Activated T-cell treated with anti-CD3 and anti-CD28 coated beads, Interleukin-2, amount 50 U/mL, for 48 hours (primary cell): Measurements from ENCODE around the gene RCOR1.

Source experiments
- DNase-seq, 2 experiments: peaks; one replicate each; pipeline ENCODE4 v3.0.0-alpha.2; 2020

Gene RCOR1

GRCh38 chr14:102686196-102686801, 93.8 kb downstream of the RCOR1 start:
- DNase-seq, result no peak

DNA sequence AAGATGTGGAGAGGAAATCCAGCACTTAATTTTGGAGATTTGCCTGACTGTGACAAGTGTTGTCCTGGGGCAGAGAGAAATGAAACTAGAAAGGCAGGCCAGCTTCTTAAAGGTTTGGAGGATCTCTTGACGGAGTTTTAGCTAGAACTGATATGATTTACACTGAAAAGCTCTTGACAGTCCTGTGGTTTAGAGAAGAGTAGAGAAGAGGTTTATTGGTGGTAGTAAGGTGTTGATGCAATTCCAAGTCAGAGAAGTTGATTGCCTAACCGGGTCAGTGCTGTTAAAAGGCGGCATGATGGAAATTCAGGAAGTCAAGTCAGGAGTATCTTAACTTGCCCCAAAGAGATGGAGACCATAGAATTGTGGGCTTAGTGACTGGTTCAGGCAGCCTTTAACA, 95.8 kb downstream of the RCOR1 start:
- no peak for DNase-seq

DNA sequence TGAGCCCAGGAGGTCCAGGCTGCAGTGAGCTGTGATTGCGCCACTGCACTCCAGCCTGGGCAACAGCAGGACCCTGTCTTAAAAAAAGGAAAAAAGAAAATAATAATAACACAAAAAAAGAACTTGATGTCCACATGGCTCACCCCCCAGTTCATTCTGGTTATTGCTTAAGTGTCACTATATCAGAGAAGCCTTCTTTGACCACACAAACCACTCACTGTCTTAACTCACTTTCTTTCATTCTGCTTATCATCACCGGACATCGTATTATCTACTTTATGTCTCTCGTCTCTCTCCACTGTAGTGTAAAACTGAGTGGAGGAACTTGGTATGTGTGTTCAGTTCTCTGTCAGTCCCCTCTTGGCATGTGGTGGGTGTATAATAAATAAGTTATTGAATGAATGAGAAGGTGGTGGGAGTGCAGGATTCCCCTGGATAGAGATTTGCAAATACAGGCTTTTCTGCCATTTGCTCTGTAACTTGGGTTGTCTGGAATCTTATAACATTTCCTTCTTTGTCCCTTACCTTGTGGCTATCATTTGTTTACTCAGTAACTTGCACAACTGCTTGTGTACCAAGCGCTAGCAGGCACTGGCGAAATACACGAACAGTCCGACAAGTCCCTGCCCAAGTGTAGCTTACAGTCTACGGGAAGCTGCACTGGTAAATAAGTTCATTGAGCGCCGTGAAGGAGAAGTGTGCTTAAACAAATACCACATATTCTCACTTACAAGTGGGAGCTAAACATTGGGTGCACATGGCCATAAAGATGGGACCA, 98.2 kb downstream of the RCOR1 start:
- DNase-seq, result no peak

DNA sequence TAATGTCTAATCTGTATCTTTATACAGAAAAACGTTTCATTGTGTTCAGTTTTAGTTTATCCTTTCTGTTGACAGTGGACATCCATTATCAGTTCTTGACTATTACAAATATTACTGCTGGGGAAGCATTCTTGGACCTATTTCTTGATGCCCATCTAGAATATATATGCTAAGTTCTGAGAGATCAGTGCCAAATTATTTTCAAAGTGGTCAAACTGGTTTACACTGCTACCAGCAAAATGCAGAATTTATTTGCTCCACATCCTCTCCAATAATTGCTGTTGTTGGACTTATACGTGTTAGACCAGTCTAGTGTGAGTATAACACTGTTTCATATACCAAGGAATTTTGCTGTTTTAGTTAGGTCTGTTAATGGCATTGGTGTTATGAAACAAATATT, 99.3 kb downstream of the RCOR1 start:
- no peak for DNase-seq

GRCh38 chr14:102692334-102692733, 99.9 kb downstream of the RCOR1 start:
- DNase-seq, result no peak

DNA sequence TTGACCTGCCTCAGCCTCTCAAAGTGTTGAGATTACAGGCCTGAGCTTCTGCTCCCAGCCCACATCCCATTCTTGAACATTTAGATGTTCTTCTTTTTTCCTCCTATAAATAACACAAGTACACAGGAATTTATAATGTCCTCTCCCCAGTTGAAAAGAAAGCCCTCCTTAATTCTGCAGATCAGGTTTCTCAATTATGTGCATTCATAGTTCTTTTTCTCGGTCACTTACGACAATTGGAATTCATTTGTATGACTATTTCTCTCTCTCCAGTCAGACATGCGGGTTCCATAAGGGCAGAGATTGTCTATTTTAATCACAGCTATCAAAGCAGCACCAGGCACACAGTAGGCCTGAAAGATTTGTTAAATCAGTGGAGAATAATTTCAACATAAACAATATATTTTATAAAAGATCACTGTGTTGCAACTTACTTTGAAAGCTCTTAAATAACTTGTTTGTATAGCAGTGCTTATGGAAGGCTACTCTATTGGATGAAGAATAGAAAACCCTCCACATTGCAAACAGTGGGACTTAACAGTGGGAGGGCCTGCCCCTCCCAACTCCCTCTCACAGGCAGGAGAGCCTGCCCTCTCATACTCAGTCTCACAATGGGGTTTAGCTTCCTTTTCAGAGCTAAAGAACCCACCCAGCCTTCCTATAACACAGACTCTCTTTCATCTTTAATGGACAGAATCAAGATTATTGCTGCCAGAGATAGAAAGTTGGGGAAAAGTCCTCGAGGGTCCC, 100.7 kb downstream of the RCOR1 start:
- no peak for DNase-seq

- peak; percentile 49 to 59 for DNase-seq
Observed at GRCh38 chr14:102694530-102695166, 102.2 kb downstream of the RCOR1 start.

- DNase-seq, result no peak
Observed at GRCh38 chr14:102695167-102695555, 102.7 kb downstream of the RCOR1 start.

DNA sequence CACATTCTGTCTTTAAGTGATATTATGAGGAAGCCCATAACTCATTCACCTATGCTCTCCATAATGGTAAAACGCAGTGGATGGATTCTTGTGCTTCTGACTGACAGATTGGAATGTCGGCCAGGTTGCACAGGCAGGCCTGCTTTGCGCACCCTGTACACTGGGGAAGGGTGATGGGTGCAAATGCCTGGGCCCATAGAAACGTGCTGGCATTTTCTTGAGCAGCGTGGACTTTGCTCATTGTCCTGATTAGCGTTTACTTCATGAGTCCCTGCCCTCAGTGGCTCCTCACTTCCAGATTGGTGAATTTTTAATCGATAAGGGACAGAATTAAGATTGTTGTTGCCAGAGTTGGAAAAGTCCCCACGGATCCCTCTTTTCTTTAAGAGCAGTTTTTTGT, 103.9 kb downstream of the RCOR1 start:
- no peak for DNase-seq

DNA sequence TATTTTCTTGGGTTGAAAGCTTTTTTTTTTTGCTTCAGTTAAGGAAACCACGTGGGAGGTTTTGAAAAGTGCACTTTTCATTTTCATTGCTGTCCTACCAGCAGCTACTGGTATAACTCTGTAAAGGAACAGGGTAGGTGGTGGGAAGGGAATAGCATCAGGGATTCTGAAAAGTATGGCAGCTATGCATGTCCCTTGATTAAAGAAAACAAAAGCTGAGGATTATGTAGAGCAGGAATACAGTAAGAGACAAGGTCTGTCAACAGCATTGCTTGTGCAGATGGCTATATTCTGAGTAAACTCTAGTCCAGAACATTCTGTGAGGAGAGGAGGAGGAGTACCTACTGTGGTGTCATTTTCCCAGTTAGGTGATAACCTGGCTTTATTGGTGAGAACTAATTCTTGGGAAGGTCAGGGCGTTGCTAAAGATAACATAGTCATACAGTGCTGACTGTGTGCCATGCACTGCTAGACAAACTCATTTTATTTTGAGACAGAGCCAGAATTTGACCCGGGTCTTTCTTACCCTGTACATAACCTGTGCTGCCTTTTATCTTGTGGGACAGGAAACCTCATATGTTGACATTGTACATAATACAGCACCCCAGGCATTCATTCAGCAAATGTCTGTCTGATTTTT, 104.5 kb downstream of the RCOR1 start:
- DNase-seq, result no peak

DNA sequence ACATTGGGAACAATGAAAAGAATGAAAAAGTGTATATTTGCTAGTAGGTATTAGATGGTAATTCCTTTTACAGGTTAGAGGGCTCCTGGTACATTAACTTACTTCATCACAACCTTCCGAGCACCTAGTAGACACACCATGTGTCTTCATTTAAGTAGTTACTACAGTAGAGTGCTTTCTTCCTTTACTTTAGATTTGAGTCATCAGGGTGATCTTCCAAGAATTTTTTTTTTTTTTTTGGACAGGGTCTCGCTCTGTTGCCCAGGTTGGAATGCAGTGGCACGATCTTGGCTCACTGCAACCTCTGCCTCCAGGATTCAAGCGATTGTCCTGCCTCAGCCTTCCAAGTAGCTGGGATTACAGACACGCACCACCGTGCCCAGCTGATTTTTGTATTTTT, 105.1 kb downstream of the RCOR1 start:
- no peak for DNase-seq

- no peak for DNase-seq
Observed at GRCh38 chr14:102699416-102700110, 107.1 kb downstream of the RCOR1 start.

DNA sequence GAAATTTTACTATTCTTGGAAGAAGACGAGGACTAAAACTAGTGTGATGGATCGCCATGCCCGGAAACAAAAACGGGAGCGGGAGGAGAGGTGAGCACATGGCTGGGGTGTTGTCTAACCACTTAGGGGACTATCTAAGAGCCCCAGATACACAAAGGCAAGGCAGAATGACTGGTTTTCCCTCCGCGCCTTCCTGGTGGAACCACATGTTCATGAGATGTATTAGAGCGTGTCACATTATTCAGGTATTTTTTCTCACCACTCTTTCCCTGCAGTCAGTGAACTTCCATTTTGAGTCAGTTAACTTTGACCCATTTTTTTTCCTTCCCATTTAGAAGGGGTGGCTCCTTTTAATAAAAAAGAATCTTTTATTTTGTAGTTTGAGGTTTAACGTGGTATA, 116.0 kb downstream of the RCOR1 start:
- DNase-seq, result no peak

- DNase-seq, result no peak
Observed at GRCh38 chr14:102711207-102711606, 118.8 kb downstream of the RCOR1 start.

GRCh38 chr14:102711946-102712345, 119.5 kb downstream of the RCOR1 start:
- DNase-seq, result no peak

DNA sequence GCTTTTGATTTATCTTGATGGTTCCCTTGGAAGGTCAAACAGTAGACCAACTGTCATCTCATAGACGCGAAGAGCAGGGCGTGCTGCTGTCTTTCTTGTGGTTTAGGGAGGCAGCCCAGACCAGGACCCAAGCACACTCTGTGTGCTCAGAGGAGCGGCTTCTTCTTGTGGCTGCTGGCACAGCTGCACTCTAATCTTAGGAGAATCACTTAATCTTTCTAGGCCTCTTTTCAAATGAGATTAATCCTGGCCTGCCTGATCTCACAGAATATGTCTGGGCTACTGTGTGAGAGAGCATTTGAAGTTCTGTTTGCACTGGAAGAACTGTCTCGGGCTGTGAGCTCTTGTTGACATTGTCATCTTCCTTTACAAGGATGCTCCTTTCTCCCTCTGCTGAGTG, 124.8 kb downstream of the RCOR1 start:
- DNase-seq, result no peak

DNA sequence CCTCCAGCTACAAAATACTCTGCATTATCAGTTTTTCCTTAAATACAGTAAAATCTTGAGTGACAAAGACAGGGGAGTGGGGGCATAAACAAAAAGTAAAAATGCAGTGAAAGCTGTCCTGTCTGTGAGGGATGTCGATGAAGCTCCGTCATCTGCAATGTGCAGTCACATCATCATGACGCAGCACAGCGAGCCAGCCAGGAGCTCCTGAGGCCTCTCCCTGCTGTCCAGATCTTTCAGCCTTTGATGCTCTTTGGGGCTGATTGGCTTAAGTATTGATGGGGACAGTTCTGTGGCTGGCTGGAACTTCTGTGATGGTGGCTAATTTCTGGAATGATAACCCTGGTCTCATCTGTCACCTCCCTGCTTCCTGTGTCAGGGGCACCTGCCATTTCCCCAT, 130.2 kb downstream of the RCOR1 start:
- DNase-seq, result no peak

DNA sequence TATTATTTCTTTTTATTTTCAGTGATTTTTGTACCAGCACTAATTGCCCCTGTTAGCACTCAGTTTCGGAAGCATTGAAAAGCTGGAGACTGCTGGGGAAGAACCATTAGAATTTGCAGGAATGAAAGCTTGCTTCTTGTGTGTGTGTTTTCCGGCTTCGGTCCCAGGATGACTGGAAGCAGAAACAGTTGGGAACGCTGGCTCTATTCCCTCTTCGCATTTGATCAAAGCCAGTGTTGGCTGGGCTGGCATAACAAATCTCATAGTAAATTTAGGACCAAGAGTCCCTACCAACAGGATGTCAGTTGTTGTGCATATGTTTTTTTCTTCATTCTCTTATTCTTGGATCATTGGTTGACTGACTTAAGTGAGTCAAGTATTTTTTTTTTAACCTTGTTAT, 131.2 kb downstream of the RCOR1 start:
- no peak for DNase-seq

- DNase-seq, result no peak
Observed at GRCh38 chr14:102726191-102726949, 133.9 kb downstream of the RCOR1 start.

DNA sequence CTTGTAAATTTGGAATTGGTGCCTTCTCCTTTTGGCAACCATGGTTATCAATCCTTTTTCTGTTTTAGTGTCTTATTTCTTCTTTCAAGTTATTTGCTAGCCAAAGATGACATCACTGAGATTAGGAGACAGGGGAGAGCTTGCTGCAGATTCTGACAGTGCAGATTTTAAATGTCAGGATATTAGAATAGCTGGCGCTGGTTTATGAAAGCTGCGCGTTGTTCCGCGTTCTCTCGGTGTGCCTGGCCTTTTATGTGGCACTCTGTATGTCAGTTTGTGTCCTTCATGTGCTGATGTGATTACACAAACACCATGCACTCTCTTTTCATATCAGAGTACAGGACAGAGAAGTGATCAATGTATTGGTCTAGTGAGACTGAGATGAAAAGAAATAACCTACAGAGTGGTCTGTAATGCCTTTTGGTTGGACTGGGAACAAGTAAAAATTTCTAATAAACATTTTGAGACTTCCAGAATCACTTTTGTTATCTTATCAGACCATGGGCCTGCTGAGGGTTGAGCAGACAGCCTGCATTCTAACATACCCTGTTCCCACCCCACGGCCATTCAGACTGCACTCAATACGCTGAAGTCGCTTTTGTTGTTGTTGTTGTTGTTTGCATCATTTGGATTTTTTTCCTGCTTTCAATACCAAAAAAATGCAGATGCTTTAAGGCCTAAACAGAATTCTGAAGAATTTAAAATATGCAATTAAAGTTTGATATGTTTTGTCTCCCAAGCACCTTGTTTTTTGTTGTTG, 135.1 kb downstream of the RCOR1 start:
- DNase-seq, result no peak

- DNase-seq, result no peak
Observed at GRCh38 chr14:102728501-102728900, 136.1 kb downstream of the RCOR1 start.
